Stimulated activated CD8-positive, alpha-beta memory T cell treated with anti-CD3 and anti-CD28 coated beads, Interleukin-12 subunit alpha, Interleukin-12 subunit beta, amount 100 ng/mL, for 24 hours (primary cell): ENCODE measurements around the gene IL32.
"Not testable (repeated sequence)": the region's sequence is repeated elsewhere in the genome, so short reads cannot be mapped to it uniquely, and the experiment has no call there.

Source experiments
- DNase-seq: peaks from one replicate; pipeline ENCODE4 v3.0.0-alpha.2; 2020; ENCODE audit errors: extremely low read depth

Gene IL32

DNA sequence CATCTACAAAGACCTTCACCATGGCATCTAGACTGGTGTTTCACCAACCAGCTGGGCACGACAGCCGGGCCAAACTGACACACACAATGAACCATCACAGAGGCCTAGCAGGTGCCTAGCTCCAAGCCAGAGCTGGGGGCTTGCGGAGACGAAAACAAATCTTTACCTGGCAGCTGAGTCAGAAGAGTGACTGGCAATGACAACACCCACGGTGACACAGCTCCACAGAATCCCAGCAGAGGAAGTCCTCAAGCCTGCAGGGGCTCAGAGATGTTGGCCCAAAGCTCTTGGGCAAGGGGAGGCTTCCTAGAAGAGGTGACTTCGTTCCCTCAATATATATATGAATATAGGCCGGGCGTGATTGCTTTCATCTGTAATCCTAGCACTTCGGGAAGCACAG is 13.9 kb upstream of the IL32 start:
- DNase-seq, result no peak

DNA sequence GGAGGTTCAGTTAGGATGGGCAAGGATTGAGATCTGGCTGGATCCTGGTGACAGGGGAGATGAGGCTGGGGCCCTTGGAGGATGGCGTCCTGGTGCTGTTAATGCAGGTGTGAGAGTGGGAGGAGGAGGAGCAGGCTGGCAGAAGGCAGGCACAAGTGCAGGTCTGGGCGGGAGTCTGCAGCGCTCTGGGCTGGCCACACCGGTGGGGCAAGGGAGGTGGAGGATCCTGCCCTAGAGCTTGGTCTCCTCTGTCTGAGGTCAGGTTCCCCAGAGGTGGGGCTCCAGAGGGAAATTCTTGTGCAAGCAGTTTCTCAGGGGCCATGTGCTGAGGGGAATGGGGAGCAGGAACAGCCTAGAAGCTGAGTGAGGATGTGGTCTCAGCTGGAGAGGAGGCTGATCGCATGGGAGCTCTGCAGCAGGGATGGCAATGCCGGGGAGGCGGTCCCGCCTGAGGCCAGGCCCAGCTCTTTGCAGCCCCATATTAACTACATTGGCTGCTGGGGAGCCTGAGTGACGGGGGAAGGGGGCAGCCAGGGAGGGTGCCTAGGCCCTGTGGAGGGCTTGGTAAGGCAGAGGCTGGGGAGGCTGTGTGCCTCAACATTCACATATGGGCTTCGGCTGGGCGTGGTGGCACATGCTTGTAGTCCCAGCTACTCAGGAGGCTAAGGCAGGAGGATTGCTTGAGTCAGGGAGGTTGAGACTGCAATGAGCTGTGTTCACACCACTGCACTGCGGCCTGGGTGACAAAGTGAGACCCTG is 12.7 kb upstream of the IL32 start:
- DNase-seq, result not testable (repeated sequence)

DNA sequence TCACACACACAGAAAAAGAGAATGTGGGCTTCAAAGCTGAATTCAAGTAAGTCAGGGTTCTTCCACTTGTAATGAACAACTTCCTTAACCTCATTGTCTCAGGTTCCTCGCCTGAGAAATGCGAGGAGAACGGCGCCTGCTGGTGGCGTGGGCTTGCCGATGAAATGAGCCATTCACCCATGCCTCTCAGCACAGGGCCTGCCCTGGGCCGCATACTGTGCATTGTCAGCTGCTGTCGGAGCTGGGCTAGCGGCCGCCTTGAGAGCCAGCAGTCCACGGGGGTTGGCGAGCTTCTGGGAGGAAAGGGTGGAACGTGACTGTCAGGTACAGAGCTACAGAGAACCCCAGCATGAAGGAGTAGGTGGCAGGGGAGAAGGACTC is 12.1 kb upstream of the IL32 start:
- DNase-seq, result not testable (repeated sequence)

DNA sequence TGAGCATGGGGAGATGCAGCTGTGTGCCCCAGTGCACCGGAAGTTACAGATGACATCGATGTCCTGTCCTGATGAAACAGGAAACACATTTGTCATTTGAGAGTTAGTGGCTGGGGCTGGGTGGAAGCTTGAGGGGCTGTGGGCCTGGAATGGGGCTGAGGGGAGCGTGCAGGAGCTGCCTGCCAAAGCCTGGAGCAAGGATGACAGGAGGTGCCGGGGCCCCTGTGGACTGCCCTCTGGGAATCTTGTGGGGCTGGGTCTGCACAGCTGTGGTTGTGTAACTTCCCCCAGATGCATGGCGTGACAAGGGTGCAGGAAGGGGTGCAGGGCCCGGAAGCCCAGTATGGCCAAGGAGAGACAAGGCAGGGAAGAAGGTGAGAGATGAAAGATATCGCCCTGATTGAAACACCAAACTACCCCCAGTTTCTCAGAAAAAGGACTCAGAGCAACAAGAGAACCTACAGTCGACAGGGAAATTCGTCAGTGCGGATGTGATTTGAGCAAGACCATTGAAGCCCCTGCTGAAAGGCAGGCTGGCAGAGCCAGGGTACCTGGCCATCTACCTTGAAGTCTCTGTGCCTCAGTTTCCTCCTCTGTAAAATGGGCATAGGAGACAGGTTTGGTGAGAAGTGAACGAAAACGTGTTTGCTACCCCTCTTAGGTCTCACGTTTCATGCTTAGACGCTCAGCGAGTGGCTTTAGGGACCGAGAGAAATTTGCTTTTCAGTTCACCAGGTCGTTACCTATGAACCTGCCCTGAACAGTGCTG is 10.3 kb upstream of the IL32 start:
- DNase-seq, result no peak

DNA sequence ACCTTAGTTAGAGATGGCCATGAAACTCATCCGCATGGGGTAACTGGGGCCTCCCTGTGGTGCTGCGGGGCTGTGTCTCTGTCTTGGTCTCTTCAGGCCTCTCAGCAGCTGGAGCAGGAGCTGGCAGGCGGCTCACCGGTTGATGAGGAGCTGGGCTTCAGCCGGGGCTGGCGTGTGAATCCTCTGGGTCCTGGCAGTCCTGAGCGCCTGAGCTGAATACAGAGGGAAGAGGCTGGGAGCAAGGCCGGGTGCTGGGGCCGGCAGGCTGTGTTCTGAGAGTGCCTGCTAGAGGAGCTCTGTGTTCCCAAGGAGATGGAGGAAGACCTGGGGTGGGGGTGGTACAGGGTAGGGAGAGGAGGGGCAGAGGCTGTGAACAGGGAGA is 9.7 kb upstream of the IL32 start:
- not testable (repeated sequence) for DNase-seq

DNA sequence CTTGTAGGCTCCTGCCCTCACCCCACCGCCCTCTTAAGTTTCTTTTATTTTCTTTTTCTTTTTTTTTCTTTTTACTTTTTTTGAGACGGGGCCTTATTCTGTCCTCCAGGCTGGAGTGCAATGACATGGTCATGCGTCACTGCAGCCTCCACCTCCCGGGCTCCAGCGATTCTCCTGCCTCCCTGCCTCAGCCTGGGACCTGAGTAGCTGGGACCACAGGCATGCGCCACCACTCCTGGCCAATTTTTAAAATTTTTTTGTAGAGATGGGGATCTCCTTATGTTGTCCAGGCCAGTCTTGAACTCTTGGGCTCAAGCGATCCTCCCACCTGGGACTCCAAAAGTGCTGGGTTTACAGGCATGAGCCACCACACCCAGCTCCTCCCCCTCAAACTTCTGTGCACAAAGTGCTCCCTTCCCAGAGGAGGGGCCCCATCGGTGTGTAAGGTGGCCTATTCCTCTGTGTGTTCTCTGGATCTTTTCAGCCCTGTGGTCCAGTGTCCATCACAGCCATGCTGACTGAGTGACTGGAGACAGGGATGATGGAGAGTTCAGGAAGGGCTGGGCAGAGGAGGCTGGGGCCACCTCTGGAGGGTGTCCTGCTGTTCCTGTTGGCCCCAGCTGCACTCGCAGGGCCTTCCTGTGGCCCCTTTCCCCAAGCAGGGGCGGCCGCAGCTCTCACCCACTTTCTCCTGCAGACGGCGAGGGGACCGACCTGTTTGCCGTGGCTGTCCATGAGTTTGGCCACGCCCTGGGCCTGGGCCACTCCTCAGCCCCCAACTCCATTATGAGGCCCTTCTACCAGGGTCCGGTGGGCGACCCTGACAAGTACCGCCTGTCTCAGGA is 8.9 kb upstream of the IL32 start:
- no peak for DNase-seq

DNA sequence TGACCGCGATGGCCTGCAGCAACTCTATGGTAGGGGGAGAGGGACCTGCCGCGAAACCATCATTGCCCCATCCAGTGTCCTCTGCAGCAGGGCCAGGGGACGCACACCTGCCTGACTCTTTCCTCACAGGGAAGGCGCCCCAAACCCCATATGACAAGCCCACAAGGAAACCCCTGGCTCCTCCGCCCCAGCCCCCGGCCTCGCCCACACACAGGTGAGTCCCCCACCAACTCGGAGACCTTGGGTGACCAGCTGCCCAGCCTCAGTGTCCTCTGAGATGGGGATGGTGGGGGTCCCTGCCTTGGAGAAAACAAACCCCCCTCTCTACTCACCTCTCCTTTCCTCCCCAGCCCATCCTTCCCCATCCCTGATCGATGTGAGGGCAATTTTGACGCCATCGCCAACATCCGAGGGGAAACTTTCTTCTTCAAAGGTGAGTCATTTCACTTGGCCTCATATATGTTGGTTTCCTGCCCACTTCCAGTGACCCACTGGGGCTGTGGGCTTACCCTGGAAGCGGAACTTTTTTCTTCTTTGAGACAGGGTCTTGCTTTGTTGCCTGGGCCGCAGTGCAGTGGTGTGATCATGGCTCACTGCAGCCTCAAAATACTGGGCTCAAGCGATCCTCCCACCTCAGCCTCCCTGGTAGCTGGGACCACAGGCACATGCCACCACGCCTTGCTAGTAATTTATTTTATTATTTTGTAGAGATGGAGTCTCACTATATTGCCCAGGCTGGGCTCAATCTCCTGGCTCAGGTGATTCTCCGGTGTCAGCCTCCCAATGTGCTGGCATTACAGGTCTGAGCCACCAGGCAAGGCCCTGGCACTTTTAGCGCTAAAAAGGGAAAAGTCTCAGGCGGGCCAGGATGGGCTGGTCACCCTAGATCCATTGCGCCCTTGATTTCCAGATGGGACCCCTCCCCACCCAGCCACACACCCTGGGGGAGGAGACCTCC is 8.0 kb upstream of the IL32 start:
- DNase-seq, result no peak

DNA sequence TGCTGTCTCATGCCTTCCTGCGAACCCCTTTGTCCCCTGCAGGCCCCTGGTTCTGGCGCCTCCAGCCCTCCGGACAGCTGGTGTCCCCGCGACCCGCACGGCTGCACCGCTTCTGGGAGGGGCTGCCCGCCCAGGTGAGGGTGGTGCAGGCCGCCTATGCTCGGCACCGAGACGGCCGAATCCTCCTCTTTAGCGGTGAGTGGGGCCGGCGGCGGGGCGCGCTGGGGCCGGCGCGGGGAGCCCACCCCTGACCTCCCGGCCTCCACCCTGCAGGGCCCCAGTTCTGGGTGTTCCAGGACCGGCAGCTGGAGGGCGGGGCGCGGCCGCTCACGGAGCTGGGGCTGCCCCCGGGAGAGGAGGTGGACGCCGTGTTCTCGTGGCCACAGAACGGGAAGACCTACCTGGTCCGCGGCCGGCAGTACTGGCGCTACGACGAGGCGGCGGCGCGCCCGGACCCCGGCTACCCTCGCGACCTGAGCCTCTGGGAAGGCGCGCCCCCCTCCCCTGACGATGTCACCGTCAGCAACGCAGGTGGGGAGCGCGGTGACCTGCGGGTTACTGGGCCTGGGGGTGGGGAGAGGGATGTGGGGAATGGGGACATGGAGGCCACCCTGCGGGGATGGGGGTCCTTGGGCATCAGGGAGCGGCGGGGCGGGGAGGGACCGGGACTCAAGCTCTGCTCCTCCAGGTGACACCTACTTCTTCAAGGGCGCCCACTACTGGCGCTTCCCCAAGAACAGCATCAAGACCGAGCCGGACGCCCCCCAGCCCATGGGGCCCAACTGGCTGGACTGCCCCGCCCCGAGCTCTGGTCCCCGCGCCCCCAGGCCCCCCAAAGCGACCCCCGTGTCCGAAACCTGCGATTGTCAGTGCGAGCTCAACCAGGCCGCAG is 7.1 kb upstream of the IL32 start:
- DNase-seq, result no peak

DNA sequence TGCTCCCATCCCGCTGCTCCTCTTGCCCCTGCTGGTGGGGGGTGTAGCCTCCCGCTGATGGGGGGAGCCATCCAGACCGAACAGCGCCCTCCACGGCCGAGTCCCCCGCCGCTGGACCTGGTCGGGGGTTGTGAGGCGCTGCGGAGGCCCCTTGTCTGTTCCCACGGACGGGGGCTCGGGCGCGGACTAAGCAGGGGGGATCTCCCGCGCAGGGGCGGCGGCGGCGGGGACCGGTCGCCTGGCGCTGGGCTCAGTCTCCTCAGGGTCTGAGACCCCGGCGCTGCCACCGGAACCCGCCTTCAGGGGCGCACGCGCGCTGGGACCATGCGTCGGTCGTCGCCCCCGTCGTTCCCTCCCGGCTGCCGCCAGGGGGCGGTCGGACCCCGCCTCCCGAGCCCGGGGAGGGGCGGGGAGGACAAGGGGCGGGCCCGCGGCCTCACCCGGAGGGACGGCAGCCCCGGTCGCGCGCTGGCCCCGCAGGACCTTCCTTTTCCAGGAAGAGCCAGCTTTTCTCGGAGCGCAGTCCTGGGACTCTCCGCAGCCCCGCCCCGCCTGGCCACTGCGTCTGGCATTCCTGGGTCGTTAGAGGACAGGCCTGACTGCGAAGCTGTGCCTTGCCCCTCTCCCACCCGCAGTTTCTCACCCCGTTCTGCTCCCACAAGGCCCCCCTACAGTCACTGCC is 6.3 kb upstream of the IL32 start:
- DNase-seq, result peak; percentile 65

DNA sequence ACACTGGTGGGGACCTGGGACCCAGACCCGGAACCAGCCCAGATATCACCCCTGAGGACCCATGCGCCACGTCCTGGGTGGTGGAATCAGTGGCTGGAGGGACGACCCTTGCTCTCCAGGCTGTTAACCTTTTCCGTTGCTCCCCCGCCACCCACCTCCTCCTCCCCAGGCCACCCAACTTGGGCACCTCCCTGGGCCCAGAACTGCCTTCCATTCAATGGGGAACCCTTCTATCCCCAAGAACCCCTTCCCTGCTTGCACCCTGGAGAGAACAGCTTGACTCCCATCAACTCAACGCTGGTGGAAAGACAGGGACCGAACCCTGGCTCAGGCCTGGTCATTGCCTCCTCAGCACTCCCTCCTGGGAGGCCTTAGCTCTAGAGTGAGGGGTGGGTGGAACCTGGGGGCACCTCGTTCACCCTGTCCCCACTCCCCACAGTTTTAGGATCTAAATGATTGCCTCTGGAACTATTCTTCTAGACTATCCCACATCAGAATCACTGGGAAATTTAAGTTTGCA is 5.7 kb upstream of the IL32 start:
- DNase-seq, result no peak

DNA sequence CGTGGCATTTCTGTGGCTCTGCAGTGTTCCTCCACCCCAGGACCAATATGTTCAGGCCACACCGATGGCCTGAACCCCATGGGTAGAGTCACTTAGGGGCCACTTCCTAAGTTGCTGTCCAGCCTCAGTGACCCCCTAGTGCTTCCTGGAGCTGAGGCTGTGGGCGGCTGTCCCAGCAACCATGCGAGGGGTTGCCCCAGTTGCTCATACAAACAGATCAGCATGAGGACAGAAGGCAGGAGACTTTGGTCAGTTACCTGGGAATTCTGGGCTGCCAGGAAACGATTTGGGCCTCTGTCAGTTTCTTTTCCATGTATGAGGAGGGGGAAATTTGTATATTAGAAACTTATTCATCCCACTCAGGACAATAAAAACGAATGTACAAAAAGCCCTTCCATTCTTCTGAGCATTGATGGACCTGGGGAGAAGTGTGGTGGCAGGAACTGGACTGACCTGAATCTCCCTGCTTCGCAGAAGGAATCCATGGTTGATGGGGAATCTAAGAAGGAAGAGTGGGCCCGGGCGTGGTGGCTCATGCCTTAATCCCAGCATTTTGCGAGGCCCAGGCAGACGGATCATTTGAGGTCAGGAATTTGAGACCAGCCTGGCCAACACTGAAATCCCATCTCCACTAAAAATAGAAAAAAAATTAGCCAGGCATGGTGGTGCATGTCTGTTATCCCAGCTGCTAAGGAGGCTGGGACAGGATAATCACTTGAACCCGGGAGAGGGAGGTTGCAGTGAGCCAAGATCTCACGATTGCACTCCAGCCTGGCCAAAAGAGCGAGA is 4.9 kb upstream of the IL32 start:
- no peak for DNase-seq

DNA sequence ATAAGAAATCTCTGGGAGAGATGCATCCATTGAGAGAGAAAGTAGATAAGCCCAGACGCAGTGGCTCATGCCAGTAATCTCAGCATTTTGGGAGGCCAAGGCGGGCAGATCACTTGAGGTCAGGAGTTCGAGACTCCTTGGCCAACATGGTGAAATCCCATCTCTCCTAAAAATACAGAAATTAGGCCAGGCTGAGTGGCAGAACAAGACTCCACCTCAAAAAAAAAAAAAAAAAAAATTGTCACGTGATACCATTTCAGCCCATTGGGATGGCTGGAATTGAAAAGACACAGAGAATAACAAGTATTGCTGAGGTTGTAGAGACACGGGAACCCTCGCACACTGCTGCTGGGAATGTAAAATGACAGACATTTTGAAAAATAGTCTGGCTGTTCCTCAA is 2.9 kb upstream of the IL32 start:
- no peak for DNase-seq

DNA sequence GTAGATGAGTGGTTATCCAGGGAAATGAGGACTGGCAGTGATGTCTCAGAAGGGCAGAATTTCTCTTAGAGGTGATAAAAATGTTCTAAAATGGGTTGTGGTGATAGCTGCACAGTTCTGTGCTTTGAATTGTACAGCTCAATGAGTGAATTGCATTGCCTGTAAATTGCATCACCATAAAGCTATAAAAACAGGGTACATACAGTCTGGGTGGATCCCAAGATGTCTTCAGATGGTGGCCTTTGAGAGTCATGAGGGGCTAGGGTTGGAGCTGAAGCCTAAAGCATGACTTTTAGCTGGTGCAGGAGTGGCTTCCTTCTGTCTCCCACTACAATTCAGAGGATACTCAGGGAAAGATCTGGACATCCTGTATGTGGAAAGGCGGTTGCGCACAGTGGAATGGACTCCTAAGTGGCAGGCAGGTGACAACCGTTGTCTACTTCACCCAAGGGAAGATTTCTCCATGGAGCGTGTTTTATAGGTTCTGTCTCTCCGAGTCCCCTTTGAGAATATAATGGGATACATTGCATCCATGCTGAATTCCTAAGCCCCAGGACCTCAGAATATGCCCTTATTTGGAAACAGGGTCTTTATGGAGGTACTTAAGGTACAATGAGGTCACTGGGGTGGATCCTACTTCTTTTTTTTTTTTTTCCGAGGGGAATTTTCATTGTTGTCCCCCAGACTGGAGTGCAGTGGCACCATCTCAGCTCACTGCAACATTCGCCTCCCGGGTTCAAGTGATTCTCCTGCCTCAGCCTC is 1.6 kb upstream of the IL32 start:
- DNase-seq, result no peak

DNA sequence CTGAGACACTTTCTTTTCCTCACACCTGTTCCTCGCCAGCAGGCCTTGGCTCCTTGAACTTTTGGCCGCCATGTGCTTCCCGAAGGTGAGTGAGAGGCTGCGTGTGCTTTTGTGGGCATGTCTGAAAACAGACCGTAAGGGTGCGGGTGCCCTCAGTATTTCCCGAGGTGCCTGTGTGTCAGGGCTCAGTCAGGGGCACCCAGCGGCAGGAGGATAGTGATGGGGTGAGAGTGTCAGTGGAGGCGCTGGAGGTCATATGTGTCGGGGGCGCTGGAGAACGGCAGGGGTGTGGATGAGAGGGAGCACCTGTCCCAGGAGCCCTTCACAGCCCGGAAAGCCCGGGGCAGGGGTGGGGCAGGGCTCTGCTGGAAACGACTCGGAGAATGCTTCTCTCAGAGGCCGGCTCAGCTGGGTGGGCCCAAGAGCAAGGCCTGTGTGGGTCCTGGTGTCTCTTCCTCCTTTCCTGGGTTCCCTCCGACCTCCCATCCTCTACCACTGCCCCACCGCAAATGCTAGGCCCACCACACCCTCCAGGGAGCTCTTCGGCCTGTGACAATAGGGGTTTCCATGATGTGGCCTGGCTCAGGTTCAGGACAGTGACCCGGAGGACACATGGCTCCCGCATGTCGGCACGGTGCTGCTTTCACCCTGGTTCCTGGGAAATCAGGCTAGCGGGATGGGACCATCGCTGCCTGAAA is 451 bp downstream of the IL32 start:
- no peak for DNase-seq

DNA sequence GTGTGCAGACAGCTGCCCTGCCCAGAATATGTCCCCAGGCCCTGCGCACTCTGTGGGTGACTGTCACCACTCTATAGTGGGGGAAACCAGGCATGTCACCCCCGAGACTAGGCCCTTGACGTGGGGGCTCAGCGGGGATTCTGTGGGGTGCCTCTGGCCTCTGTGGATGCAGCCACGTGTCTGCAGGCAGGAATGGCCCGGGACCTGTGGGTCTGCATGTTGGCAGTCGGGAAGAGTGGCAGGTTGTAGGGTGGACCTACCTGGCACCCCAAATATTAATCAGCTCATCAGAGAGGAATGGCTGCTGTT is 954 bp downstream of the IL32 start:
- no peak for DNase-seq

DNA sequence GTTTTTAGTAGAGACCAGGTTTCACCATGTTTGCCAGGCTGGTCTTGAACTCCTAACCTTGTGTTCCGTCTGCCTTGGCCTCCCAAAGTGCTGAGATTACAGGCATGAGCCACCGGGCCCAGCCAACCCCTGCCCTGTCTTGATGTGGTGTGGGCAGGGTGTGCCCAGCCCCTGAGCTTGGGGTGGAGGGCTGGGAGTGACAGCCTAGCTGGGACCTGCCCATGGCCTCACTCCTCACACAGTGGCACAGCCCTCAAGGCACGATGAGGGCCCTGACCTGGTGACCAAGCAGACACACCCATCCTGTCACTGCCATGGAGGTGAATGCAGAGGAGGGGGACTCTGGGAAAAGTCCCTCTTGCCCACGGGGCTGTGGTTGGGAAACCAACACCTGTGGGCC is 3.0 kb downstream of the IL32 start:
- DNase-seq, result no peak

DNA sequence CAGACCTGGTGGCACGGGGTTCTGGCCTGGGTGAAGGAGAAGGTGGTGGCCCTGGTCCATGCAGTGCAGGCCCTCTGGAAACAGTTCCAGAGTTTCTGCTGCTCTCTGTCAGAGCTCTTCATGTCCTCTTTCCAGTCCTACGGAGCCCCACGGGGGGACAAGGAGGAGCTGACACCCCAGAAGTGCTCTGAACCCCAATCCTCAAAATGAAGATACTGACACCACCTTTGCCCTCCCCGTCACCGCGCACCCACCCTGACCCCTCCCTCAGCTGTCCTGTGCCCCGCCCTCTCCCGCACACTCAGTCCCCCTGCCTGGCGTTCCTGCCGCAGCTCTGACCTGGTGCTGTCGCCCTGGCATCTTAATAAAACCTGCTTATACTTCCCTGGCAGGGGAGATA is 3.7 kb downstream of the IL32 start:
- DNase-seq, result not testable (repeated sequence)
